ENCODE data around the gene ICAM5.

GRCh38 chr19:10284960-10285278 lies 4.8 kb upstream of the ICAM5 start:
- TF ChIP-seq, protein P1, sequence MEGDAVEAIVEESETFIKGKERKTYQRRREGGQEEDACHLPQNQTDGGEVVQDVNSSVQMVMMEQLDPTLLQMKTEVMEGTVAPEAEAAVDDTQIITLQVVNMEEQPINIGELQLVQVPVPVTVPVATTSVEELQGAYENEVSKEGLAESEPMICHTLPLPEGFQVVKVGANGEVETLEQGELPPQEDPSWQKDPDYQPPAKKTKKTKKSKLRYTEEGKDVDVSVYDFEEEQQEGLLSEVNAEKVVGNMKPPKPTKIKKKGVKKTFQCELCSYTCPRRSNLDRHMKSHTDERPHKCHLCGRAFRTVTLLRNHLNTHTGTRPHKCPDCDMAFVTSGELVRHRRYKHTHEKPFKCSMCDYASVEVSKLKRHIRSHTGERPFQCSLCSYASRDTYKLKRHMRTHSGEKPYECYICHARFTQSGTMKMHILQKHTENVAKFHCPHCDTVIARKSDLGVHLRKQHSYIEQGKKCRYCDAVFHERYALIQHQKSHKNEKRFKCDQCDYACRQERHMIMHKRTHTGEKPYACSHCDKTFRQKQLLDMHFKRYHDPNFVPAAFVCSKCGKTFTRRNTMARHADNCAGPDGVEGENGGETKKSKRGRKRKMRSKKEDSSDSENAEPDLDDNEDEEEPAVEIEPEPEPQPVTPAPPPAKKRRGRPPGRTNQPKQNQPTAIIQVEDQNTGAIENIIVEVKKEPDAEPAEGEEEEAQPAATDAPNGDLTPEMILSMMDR (conservative IDR thresholded peaks at IDR 0.05) = no peak
- TF ChIP-seq EZH2 (IDR thresholded peaks at IDR 0.05; ENCODE audit: low read depth) = no peak

All from PC-9 (cell line).